GM18505 (cell line): ENCODE data around the gene RABL2A.
A peak's percentile ranks its signal among the peaks of the same experiment; 100 is the strongest.
"Not testable (repeated sequence)": the region's sequence is repeated elsewhere in the genome, so short reads cannot be mapped to it uniquely, and the experiment has no call there.

Experiments used
- ATAC-seq: cut with Tn5 transposase; IDR thresholded peaks from one replicate; pipeline ENCODE4 v1.9.1; 2021; ENCODE audit not compliant: unreplicated experiment
- POLR2A ChIP-seq: IDR thresholded peaks from 4 replicates; pipeline ENCODE4 v1.6.1; 2011; ENCODE audit warnings: borderline replicate concordance; ENCODE audit not compliant: insufficient read depth, insufficient read length; ENCODE audit errors: extremely low read depth

The RABL2A gene

GRCh38 chr2:113626616-113627330, at the start of gene RABL2A:
Gene RABL2A, plus strand, starts transcription at chr2:113627266. Its CDS starts 1,341 bp downstream, at chr2:113628607.
- ATAC-seq, result peak; percentile 91

GRCh38 chr2:113578508-113578907, 48.6 kb upstream of the RABL2A start:
- ATAC-seq, result not testable (repeated sequence)

DNA sequence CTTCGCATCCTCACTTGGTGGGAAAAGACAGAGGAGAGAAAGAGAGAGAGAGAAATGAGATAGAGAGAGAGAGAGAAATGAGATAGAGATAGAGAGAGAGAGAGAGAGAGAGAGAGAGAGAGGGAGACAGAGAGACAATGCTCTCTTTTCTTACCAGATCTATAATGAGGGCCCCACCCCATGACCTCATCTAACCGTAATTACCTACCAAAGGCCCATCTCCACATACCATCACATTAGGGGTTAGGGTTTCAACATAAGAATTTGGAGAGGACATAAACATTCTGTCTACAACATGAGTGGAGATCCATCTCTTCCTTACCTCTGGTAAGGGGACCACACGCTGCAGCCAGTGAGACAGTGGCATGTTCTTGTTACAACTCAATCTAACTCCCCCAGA, 44.6 kb upstream of the RABL2A start:
- not testable (repeated sequence) for ATAC-seq

DNA sequence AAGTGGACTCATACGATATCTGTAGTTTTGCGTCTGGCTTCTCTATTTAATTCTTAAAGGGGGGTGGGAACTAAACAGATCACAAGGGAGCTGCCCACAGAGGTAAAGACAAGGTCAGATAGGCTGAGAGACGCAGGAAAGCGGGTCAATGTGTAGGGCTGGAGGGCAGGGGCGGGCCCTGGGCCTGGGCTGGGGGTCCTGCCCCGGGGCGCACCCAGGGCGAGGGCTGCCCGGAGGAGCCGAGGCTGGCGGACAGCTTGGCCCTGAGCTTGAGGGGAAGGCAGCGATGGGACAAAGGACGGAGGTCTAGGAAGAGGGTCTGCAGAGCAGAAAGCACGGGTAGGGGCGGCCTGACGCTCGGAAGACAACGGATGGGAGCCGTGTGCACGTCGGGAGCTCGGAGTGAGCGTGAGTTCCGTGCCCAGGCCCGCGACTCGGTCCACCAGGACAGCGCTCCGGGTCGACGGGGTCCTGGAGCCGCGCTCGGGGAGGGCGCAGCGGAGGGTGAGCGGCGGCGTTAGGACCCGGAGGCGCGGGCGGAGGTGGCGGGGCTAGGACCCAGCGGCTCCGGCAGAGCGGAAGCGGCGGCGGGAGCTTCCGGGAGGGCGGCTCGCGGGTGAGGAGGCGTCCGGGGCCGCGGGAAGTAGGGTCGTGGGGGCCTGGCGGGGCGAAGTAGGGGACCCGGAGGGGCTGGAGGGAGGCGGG, 43.4 kb upstream of the RABL2A start:
- TF ChIP-seq POLR2A, result peak; percentile 23
- ATAC-seq, result not testable (repeated sequence)

DNA sequence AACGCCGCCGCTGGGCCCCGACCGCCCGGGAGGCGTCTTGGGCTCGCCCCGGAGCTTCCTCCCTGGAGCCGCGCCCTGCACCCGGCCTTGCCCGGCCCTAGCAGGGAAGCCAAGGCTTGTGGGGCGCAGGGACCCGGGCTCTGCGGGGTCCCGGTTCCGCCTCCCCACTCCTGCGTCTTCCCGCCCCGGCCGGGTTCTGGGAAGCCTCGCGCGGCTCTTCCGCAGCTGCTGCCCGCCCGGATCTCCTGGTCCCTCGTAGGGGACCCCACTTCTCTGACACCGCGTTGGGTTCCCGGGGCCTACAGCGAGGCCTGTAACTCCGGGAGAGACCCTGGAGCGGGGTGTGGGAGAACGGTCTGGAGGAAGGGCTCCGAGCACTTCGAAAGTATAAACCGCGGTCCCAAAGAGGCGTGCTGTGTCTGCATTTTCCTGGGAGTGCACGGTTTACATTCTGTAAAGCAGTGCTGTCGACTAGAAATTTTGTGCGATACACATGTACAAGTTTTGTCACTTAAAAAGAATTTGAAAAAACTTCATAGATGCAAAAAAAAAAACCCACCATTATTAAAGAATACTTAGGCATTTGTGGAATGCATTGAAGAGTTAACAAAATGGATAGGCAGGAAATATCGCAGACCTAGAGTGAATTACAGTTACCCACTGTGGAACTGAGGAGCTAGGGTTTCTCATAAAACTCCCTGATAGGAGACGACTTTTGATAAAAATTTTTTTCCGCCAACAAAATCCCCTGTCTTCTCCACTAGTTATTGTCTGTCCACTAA, 42.6 kb upstream of the RABL2A start:
- not testable (repeated sequence) for ATAC-seq

GRCh38 chr2:113587201-113587600, 39.9 kb upstream of the RABL2A start:
- ATAC-seq, result not testable (repeated sequence)

DNA sequence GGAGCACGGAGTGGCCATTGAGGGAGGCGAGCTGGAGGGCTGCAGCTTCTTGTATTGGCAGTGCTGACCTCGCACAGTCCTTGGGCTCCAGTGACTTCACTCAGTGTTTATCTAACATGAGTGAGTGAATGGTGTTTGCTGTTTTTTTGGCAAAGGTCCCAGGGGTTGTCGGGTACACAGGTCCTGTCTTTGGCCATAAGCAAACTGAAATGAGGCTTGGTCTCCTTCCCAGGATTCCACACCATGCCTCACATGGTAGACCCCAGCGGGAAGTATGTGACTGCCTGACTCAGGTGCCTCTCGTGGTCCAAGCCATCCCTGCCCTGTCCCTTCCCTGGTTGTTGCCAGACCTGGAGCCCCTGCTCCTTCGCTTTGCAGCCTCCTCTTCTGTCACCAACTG, 37.5 kb upstream of the RABL2A start:
- ATAC-seq, result not testable (repeated sequence)

DNA sequence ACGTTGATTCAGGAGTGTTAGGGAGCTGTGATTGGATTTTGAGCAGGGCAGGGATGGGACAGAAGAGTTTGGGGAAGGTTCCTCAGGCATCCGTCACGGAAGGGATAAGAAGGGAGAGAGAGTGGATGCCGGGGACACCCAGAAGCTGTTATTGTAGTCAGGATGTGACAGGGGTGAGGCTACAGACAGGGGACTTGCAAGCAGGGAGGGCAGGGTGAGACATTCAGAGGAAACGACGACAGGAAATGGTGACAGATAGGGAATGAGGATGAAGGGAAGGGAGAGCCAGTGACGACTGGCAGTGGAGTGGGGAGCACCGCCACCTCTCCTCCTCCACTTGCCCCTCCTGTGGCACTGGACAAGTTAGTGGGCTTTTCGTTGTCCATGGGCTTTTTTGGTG, 35.1 kb upstream of the RABL2A start:
- ATAC-seq, result not testable (repeated sequence)

DNA sequence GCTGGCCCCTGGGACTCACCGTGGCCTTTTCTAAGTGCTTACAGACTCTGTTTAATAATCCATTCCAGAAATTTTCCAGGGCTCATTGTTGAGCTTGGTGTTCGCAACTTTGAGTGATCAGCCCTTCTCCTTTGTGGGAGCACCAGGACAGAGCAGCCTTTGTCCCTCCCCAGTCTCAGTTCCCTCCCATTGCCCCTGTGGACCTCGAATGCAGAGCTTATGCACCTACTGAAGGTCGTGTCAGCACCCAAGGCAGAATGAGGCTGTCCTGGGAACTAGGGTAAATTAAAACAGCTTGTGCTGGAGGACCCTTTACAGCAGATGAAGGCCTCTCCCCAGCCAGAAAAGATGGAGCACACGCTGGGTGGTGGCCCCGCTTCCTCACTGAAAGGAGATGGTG, 33.8 kb upstream of the RABL2A start:
- ATAC-seq, result not testable (repeated sequence)

- ATAC-seq, result not testable (repeated sequence)
These were observed 31.3 kb upstream of the RABL2A start for GRCh38 chr2:113595725-113596124.

DNA sequence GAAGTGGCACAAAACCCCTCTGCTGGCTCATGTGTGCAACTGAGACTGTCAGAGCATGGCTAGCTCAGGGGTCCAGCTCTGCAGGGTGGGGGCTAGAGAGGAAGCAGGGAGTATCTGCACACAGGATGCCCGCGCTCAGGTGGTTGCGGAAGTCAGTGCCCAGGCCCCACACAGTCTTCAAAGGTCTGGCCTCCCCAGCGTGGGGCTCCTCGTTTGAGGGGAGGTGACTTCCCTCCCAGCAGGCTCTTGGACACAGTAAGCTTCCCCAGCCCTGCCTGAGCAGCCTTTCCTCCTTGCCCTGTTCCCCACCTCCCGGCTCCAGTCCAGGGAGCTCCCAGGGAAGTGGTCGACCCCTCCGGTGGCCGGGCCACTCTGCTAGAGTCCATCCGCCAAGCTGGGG, 29.9 kb upstream of the RABL2A start:
- ATAC-seq, result not testable (repeated sequence)

GRCh38 chr2:113597572-113597971, 29.5 kb upstream of the RABL2A start:
- not testable (repeated sequence) for ATAC-seq

- not testable (repeated sequence) for ATAC-seq
These were observed 28.9 kb upstream of the RABL2A start for GRCh38 chr2:113598180-113598579.

- ATAC-seq, result not testable (repeated sequence)
These were observed 28.3 kb upstream of the RABL2A start for GRCh38 chr2:113598738-113599137.

- ATAC-seq, result not testable (repeated sequence)
These were observed 27.9 kb upstream of the RABL2A start for GRCh38 chr2:113599208-113599607.

DNA sequence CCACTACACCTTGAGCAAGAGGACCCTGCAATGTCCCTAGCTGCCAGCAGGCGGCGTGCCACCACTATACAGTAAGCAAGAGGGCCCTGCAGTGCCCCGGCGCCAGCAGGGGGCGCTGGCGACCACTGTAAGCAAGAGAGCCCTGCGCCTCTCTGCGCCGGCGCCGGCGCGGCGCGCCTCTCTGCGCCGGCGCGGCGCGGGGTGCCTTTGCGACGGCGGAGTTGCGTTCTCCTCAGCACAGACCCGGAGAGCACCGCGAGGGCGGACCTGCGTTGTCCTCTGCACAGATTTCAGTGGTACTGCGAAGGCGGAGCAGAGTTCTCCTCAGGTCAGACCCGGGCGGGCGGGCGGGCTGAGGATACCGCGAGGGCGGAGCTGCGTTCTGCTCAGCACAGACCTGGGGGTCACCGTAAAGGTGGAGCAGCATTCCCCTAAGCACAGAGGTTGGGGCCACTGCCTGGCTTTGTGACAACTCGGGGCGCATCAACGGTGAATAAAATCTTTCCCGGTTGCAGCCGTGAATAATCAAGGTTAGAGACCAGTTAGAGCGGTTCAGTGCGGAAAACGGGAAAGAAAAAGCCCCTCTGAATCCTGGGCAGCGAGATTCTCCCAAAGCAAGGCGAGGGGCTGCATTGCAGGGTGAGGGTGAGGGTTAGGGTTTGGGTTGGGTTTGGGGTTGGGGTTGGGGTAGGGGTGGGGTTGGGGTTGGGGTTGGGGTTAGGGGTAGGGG, 24.9 kb upstream of the RABL2A start:
- not testable (repeated sequence) for ATAC-seq
